AG04449 (cell line): ENCODE results near the gene SCEL.

Experiments used
- CTCF ChIA-PET: fragments of 350-600 bp; formaldehyde crosslinking; extraction: SDS; loops from one replicate; lab custom pipeline; 2021; ENCODE audit warnings: antibody characterized with exemption; lab: Yijun Ruan, JAX
- POLR2A ChIA-PET: fragments of 400-600, 350-600 bp; formaldehyde crosslinking; extraction: SDS; loops from one replicate; lab custom pipeline; 2020; ENCODE audit warnings: antibody characterized with exemption, inconsistent platforms; lab: Yijun Ruan, JAX
- DNase-seq: peaks from one replicate; pipeline ENCODE4 v3.0.0-alpha.2; 2010; ENCODE audit warnings: low read depth, low spot score
- H3K4me3 ChIP-seq: 2 replicates; pipeline ENCODE4 v1.5.1; 2011; ENCODE audit warnings: low read depth, mild to moderate bottlenecking, control low read depth, low read length
- TF ChIP-seq, protein P1 (sequence below): IDR thresholded peaks from one replicate; pipeline ENCODE4 v1.5.1; 2011; ENCODE audit warnings: mild to moderate bottlenecking, moderate library complexity, low read length, control low read depth, inconsistent platforms; ENCODE audit not compliant: insufficient read depth; ENCODE audit errors: missing control alignments

The SCEL gene

DNA sequence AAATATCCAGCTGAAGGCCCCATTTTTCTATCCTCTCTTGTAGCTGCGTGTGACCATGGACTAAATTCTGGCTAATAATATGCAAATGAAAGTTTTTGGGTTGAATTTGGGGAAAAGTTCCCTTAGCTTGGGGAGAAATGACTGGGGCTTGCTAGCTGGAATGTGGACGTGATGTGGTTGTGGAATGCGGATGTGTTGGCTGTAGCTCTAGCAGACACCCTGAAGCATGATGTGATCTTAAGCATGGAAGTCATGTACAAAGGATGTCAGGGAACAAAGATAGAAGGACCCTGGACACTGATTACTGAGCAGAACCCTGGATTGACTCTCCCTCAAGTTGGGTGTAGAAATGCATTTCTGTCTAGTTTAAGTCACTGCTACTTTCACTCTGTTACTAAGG lies 25.4 kb upstream of the SCEL start:
- CTCF ChIA-PET: no interaction called here
- POLR2A ChIA-PET: no interaction called here
- no peak overlapping the region for H3K4me3 ChIP-seq
- TF ChIP-seq, protein P1, sequence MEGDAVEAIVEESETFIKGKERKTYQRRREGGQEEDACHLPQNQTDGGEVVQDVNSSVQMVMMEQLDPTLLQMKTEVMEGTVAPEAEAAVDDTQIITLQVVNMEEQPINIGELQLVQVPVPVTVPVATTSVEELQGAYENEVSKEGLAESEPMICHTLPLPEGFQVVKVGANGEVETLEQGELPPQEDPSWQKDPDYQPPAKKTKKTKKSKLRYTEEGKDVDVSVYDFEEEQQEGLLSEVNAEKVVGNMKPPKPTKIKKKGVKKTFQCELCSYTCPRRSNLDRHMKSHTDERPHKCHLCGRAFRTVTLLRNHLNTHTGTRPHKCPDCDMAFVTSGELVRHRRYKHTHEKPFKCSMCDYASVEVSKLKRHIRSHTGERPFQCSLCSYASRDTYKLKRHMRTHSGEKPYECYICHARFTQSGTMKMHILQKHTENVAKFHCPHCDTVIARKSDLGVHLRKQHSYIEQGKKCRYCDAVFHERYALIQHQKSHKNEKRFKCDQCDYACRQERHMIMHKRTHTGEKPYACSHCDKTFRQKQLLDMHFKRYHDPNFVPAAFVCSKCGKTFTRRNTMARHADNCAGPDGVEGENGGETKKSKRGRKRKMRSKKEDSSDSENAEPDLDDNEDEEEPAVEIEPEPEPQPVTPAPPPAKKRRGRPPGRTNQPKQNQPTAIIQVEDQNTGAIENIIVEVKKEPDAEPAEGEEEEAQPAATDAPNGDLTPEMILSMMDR: no peak
- DNase-seq: no peak

DNA sequence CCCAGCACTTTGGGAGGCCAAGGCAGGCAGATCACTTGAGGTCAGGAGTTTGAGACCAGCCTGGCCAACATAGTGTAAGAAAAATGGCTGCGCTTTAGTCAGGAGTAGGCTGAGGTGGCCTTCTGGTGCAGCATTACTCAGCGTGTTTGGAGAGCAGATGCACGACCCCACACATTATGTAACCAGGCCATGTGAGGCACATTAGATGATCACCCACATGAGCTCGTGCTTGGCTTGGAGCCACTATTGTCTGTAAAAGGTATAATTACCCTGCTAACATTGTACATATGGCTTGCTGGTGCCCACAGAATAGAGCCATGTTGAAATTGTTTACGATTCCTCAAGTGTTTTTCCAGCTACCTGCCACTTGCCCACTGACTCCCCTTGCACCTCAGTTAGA lies 24.0 kb upstream of the SCEL start:
- TF ChIP-seq, protein P1: no peak
- H3K4me3 ChIP-seq: no peak overlapping the region
- no peak for DNase-seq
- POLR2A ChIA-PET: no interaction called here
- CTCF ChIA-PET: interaction anchor here (0.7 kb wide), 1 partner anchor 29 kb away, joined by 4 read pairs; no protein-coding TSS in a partner anchor

DNA sequence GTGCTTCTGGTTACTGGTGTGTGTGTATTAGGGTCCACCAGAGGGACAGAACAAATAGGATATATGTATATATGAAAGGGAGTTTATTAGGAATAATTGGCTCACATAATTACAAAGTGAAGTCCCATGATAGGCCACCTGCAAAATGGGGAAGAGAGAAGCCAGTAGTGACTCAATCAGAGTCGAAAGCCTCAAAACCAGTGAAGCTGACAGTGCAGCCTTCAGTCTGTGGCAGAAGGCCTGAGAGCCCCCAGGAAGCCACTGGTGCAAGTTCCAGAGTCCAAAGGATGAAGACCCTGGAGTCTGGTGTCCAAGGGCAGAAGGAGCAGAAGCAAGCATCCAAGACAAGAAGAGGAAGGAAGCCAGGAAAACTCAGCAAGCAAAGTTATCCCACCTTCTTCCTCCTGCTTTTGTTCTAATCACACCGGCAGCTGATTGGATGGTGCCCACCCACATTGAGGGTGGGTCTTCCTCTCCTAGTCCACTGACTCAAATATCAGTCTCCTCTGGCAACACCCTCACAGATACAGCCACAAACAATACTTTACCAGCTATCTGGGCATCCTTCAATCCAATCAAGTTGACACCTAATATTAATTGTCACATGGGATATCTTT lies 21.7 kb upstream of the SCEL start:
- no peak for DNase-seq
- TF ChIP-seq, protein P1: no peak
- POLR2A ChIA-PET: no interaction called here

DNA sequence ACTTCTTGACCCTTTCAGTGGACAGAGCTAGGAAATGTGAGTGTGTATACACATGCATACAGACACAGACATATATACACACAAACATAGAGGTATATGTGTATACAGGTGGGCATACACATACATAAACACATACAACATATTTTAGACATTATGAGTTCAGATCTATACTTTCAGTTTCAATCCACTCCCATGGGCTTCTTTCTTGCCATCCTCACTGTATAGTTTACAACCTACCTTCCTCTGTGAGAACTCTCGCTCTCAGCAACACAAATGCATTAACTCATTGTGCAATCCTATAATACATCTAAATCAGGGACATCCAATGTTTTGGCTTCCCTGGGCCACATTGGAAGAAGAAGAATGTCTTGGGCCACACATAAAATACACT lies 21.2 kb upstream of the SCEL start:
- DNase-seq: no peak
- CTCF ChIA-PET: no interaction called here
- POLR2A ChIA-PET: no interaction called here
- TF ChIP-seq, protein P1: no peak
- H3K4me3 ChIP-seq: no peak overlapping the region

More for the DNA sequence above, 21.7 kb upstream of the SCEL start:
- CTCF ChIA-PET: no interaction called here
- no peak overlapping the region for H3K4me3 ChIP-seq

DNA sequence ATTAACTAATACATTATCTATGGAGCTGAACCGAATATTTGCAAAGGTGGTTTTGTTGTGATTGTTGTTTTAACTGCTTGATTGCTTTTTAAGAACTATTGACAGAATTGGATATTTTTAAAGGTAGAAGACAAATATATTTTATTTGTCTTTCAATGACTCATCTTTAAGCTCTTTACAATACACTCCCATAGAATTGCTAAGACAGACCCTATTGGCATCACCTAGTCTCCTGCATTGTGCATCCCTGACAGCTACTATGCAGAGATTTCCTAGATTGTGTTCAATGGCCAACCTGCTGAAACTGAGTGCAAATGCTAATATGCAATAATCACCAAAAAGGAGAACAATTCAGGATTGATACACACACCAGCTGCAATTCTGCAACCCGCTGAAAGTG lies 19.7 kb upstream of the SCEL start:
- CTCF ChIA-PET: no interaction called here
- DNase-seq: no peak
- no peak overlapping the region for H3K4me3 ChIP-seq
- POLR2A ChIA-PET: no interaction called here
- TF ChIP-seq, protein P1: no peak

DNA sequence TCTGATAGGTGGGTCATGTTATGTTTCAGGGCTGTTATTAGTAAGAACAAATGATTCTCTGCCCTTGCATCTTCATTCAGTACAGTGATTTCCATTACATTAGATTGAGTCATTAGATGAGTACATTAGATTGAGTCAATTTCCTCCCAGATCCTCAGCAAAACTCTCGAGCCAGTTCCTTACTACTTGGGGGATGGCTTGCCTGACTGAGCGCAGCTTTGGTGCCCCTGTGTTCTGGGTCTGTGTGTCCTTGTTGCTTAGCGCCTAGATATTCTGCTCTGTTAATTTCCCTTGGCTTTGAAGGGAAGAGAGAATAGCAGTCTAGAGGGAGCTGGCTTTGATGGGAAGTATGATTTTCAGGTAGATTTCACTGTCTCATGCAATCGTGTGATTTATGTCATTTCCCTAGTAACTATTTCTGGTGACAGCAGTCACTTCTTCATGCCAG lies 19.1 kb upstream of the SCEL start:
- TF ChIP-seq, protein P1: no peak
- CTCF ChIA-PET: no interaction called here
- no peak for DNase-seq
- H3K4me3 ChIP-seq: no peak overlapping the region
- POLR2A ChIA-PET: no interaction called here
